HG03565 (cell line): ENCODE data around the gene FBXO38.
"Not testable (repeated sequence)": the region's sequence is repeated elsewhere in the genome, so short reads cannot be mapped to it uniquely, and the experiment has no call there.

Source experiments
- ATAC-seq: cut with Tn5 transposase; IDR thresholded peaks from one replicate; pipeline ENCODE4 v1.9.1; 2021; ENCODE audit warnings: mild to moderate bottlenecking, moderate library complexity; ENCODE audit not compliant: unreplicated experiment

Gene FBXO38

GRCh38 chr5:148468746-148469145, 85.0 kb downstream of the FBXO38 start:
- not testable (repeated sequence) for ATAC-seq

GRCh38 chr5:148469501-148469935, 85.8 kb downstream of the FBXO38 start:
- ATAC-seq: no peak

- no peak for ATAC-seq
Measured at GRCh38 chr5:148471379-148471778, 87.6 kb downstream of the FBXO38 start.

- no peak for ATAC-seq
Measured at GRCh38 chr5:148474025-148474511, 90.3 kb downstream of the FBXO38 start.

- ATAC-seq: no peak
Measured at GRCh38 chr5:148476302-148476701, 92.5 kb downstream of the FBXO38 start.

GRCh38 chr5:148477429-148477828, 93.7 kb downstream of the FBXO38 start:
- ATAC-seq: no peak

- no peak for ATAC-seq
Measured at GRCh38 chr5:148482196-148482595, 98.4 kb downstream of the FBXO38 start.

GRCh38 chr5:148482697-148483462, 99.1 kb downstream of the FBXO38 start:
- ATAC-seq: peak; percentile 72

- ATAC-seq: no peak
Measured at GRCh38 chr5:148483750-148484149, 100.0 kb downstream of the FBXO38 start.

GRCh38 chr5:148484651-148485050, 100.9 kb downstream of the FBXO38 start:
- no peak for ATAC-seq

GRCh38 chr5:148486456-148486855, 102.7 kb downstream of the FBXO38 start:
- no peak for ATAC-seq

GRCh38 chr5:148488757-148489156, 105.0 kb downstream of the FBXO38 start:
- no peak for ATAC-seq

GRCh38 chr5:148491015-148491792, 107.4 kb downstream of the FBXO38 start:
- ATAC-seq: no peak

- ATAC-seq: no peak
Measured at GRCh38 chr5:148491793-148492184, 108.0 kb downstream of the FBXO38 start.

- ATAC-seq: no peak
Measured at GRCh38 chr5:148492351-148492750, 108.6 kb downstream of the FBXO38 start.
